ENCODE results near the gene CAMTA1. TPM values are rescaled to one million over a fixed set of nuclear protein-coding genes. Genes with fewer than 3 reads are reported as not detected.

The CAMTA1 gene
- total RNA-seq, 1 experiment from 2014 or later: 60.0 TPM

GRCh38 chr1:7048395-7048794 lies 263.1 kb downstream of the CAMTA1 start:
- DNase-seq: no peak
- H3K4me3 Mint-ChIP-seq (ENCODE audit: unreplicated experiment): no peak overlapping the region
- no peaks in the 10 kb centered on the region for H3K36me3 Mint-ChIP-seq (ENCODE audit: insufficient read depth, unreplicated experiment)
- ChIA-PET POLR2A (no interaction called here), CTCF (interaction anchor here (0.6 kb wide), 1 partner anchor 109 kb away, joined by 3 read pairs; no protein-coding TSS in a partner anchor)
- no TSS peak for BruUV-seq (replicated peaks)
- H3K9me3 ChIP-seq: no peaks in the 10 kb centered on the region
- no peak overlapping the region for H3K4me3 ChIP-seq (ENCODE audit: low read depth, low read length)
- H3K9me3 Mint-ChIP-seq (ENCODE audit: unreplicated experiment): no peaks in the 10 kb centered on the region
- H3K27me3 Mint-ChIP-seq (ENCODE audit: insufficient read depth, unreplicated experiment): peaks cover 30% of the 10 kb centered on the region
- intact Hi-C loops (cut with micrococcal nuclease; ENCODE audit: unreplicated experiment): no loop called here
- H3K36me3 ChIP-seq (ENCODE audit: control insufficient read depth, insufficient read depth, low read length): no peaks in the 10 kb centered on the region
- H3K27me3 ChIP-seq (replicated peaks; ENCODE audit: control insufficient read depth, insufficient read depth, low read length): no peaks in the 10 kb centered on the region; the same call in 1 of the 2 replicates
- TF ChIP-seq, protein P1, sequence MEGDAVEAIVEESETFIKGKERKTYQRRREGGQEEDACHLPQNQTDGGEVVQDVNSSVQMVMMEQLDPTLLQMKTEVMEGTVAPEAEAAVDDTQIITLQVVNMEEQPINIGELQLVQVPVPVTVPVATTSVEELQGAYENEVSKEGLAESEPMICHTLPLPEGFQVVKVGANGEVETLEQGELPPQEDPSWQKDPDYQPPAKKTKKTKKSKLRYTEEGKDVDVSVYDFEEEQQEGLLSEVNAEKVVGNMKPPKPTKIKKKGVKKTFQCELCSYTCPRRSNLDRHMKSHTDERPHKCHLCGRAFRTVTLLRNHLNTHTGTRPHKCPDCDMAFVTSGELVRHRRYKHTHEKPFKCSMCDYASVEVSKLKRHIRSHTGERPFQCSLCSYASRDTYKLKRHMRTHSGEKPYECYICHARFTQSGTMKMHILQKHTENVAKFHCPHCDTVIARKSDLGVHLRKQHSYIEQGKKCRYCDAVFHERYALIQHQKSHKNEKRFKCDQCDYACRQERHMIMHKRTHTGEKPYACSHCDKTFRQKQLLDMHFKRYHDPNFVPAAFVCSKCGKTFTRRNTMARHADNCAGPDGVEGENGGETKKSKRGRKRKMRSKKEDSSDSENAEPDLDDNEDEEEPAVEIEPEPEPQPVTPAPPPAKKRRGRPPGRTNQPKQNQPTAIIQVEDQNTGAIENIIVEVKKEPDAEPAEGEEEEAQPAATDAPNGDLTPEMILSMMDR (IDR thresholded peaks at IDR 0.05; ENCODE audit: insufficient read depth in 1 of 2, low read depth in 1 of 2, low read length in 1 of 2, severe bottlenecking in 1 of 2, unreplicated experiment in 1 of 2): no peak
- no peaks in the 10 kb centered on the region for H3K4me1 ChIP-seq
- H3K4me1 Mint-ChIP-seq (ENCODE audit: low read depth, unreplicated experiment): no peaks in the 10 kb centered on the region
- no peak overlapping the region for H3K27ac Mint-ChIP-seq (ENCODE audit: unreplicated experiment)

DNA sequence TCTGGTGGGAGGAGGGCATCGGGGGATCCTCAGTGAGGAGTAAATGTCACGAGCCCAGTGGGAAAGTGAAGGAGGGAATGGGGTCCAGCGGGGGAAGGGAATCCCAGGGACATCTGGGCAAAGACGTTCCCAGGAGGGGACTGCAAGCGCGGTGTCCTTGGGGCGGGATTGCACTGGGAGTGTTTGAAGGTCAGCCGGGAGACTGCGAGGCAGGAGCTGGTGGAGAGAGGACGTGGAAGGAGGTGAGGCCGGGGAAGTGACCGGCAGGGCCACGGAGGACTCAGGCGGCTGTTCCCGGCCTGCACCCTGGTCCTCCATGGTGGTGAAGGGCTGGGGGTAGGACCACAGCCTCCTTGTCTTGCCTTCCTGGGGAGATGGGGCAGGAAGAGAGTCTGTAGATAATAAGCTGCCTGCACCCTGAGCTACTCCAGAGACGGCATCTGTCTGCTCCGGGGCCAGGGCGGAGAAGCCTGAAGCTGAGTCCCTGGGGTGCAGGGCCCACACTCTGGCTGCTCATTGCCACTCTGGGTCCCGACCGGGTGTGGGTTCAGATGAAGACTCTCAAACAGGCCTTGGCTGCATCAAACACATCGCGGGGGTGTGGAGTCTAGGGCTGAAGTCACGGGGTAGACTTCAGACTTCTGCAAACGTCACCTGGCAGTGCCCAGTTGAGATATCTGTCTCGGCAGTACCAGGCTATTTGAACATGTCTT lies 264.8 kb downstream of the CAMTA1 start:
- no TSS peak for BruUV-seq (replicated peaks)
- ChIA-PET CTCF (interaction anchor here (0.6 to 1.0 kb wide), 2 partner anchors 20 kb away, joined by 3 to 6 read pairs; no protein-coding TSS in a partner anchor), POLR2A (no interaction called here)
- Mint-ChIP-seq H3K4me1 (ENCODE audit: low read depth, unreplicated experiment) (no peaks in the 10 kb centered on the region), H3K27ac (ENCODE audit: unreplicated experiment) (no peak overlapping the region), H3K4me3 (ENCODE audit: unreplicated experiment) (no peak overlapping the region), H3K9me3 (ENCODE audit: unreplicated experiment) (no peaks in the 10 kb centered on the region), H3K27me3 (ENCODE audit: insufficient read depth, unreplicated experiment) (peaks cover 37% of the 10 kb centered on the region), H3K36me3 (ENCODE audit: insufficient read depth, unreplicated experiment) (no peaks in the 10 kb centered on the region)
- DNase-seq: no peak
- no peaks in the 10 kb centered on the region; the same call in 1 of the 2 replicates for H3K27me3 ChIP-seq (replicated peaks; ENCODE audit: control insufficient read depth, insufficient read depth, low read length)
- intact Hi-C loops (cut with micrococcal nuclease; ENCODE audit: unreplicated experiment): no loop called here
- H3K9me3 ChIP-seq: no peaks in the 10 kb centered on the region
- H3K4me3 ChIP-seq (ENCODE audit: low read depth, low read length): no peak overlapping the region
- TF ChIP-seq, protein P1 (IDR thresholded peaks at IDR 0.05; ENCODE audit: insufficient read depth in 1 of 2, low read depth in 1 of 2, low read length in 1 of 2, severe bottlenecking in 1 of 2, unreplicated experiment in 1 of 2): no peak
- H3K36me3 ChIP-seq (ENCODE audit: control insufficient read depth, insufficient read depth, low read length): no peaks in the 10 kb centered on the region
- H3K4me1 ChIP-seq: no peaks in the 10 kb centered on the region

DNA sequence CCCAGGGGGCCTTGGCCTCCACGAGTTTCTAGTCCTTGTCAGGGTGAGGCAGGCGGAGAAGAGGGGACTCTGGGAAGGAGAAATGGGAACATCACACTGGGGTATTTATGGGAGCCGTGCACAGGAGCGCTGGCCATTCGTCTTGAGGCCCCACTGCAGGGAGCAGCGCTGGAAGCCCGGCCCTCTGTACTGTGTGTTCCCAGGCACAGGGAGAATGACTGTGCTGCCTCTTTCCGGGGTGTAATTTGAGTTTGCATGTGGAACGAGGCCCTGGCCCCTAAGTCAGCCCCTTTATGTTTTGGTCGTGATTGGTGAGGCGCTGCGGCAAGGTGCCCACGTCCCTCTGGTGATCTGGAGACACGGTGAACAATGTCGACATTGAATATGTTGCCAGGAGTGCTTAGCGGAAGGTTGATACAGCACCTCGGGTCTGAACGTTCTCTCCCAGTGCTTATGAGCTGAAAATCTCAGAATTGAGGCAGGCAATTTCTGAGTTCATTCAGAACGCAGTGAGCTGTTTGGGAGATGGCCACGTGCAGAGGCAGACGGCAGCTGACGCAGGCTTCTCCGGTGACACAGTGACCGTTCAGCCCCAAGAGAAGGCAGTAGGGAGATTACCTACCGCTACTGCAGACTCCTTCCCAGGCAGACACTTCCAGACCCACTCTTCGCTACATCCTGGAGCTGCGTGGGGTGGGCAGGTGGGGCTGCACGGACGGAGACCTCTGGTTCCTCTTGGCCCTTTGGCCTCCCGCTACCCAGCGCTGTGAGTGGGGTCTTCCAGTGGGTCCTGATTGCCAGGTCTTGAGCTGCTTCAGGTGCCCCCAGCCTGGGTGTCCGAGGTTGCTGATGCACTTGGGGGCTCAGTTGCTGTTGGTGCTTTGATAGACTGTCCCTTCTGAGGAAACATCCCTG lies 265.8 kb downstream of the CAMTA1 start:
- Histone ChIP-seq H3K9me3 (no peaks in the 10 kb centered on the region), H3K27me3 (replicated peaks; ENCODE audit: control insufficient read depth, insufficient read depth, low read length) (no peaks in the 10 kb centered on the region; the same call in 1 of the 2 replicates), H3K4me1 (no peaks in the 10 kb centered on the region), H3K4me3 (ENCODE audit: low read depth, low read length) (no peak overlapping the region), H3K36me3 (ENCODE audit: control insufficient read depth, insufficient read depth, low read length) (no peaks in the 10 kb centered on the region)
- Mint-ChIP-seq H3K27ac (ENCODE audit: unreplicated experiment) (no peak overlapping the region), H3K4me3 (ENCODE audit: unreplicated experiment) (no peak overlapping the region), H3K27me3 (ENCODE audit: insufficient read depth, unreplicated experiment) (peaks cover 33% of the 10 kb centered on the region), H3K36me3 (ENCODE audit: insufficient read depth, unreplicated experiment) (no peaks in the 10 kb centered on the region), H3K9me3 (ENCODE audit: unreplicated experiment) (no peaks in the 10 kb centered on the region), H3K4me1 (ENCODE audit: low read depth, unreplicated experiment) (no peaks in the 10 kb centered on the region)
- CTCF ChIA-PET: interaction anchor here (1.0 kb wide), 1 partner anchor 19 kb away, joined by 3 read pairs; no protein-coding TSS in a partner anchor
- no peak for DNase-seq
- POLR2A ChIA-PET: no interaction called here
- TF ChIP-seq, protein P1 (IDR thresholded peaks at IDR 0.05; ENCODE audit: insufficient read depth in 1 of 2, low read depth in 1 of 2, low read length in 1 of 2, severe bottlenecking in 1 of 2, unreplicated experiment in 1 of 2): no peak
- intact Hi-C loops (cut with micrococcal nuclease; ENCODE audit: unreplicated experiment): no loop called here
- BruUV-seq (replicated peaks): no TSS peak
